Mammary epithelial cell (primary cell): Measurements from ENCODE around the gene DHCR7.

Experiments
- CTCF ChIP-seq, 2 donors: IDR thresholded peaks in 1 of 2; conservative IDR thresholded peaks in 1 of 2; 2 replicates each; pipeline ENCODE4 v1.5.1; 2011 to 2012; ENCODE audit warnings: inconsistent platforms in 2 of 2, low read length in 2 of 2, mild to moderate bottlenecking in 2 of 2, control low read depth in 1 of 2, low read depth in 1 of 2; ENCODE audit not compliant: insufficient read depth in 1 of 2; ENCODE audit errors: extremely low read depth in 1 of 2
- EZH2 ChIP-seq: IDR thresholded peaks from 2 replicates; pipeline ENCODE4 v1.6.1; 2012; ENCODE audit warnings: low read length, inconsistent platforms, borderline replicate concordance

GRCh38 chr11:71490731-71491390 lies 42.7 kb upstream of the DHCR7 start:
- TF ChIP-seq EZH2 = no peak
- TF ChIP-seq CTCF (conservative IDR thresholded peaks at IDR 0.05 in 1 of 2, IDR thresholded peaks at IDR 0.05 in 1 of 2; ENCODE audit: extremely low read depth in 1 of 2, insufficient read depth in 1 of 2, low read depth in 1 of 2, low read length in 2 of 2) = no peak
